HepG2 (cell line): ENCODE results near the gene GNG13.

Source experiments
- HNF4G ChIP-seq, 2 experiments: sonication (generic) in 1 of 2; formaldehyde crosslinking in 1 of 2; IDR thresholded peaks; 2 replicates each; pipeline versions ENCODE4 v1.4.0 to v1.6.1; 2011 to 2020; ENCODE audit warnings: borderline replicate concordance in 2 of 2, low read depth in 2 of 2, mild to moderate bottlenecking in 2 of 2, low read length in 1 of 2, missing genetic modification reagents in 1 of 2, moderate library complexity in 1 of 2
- POLR2A ChIP-seq, 2 experiments: IDR thresholded peaks; 2 replicates each; pipeline ENCODE4 v1.6.1; 2011; ENCODE audit warnings: low read depth in 2 of 2, low read length in 2 of 2, mild to moderate bottlenecking in 1 of 2, moderate library complexity in 1 of 2; ENCODE audit not compliant: insufficient read depth in 1 of 2
- SPEN ChIP-seq: sonication (generic); formaldehyde crosslinking; IDR thresholded peaks from 2 replicates; pipeline ENCODE4 v1.5.1; 2020; ENCODE audit warnings: low read depth, mild to moderate bottlenecking, missing genetic modification reagents
- ZNF577 ChIP-seq: sonication (generic); formaldehyde crosslinking; IDR thresholded peaks from 2 replicates; pipeline ENCODE4 v1.4.0; 2020; ENCODE audit warnings: mild to moderate bottlenecking, low read depth, missing genetic modification reagents, borderline replicate concordance

DNA sequence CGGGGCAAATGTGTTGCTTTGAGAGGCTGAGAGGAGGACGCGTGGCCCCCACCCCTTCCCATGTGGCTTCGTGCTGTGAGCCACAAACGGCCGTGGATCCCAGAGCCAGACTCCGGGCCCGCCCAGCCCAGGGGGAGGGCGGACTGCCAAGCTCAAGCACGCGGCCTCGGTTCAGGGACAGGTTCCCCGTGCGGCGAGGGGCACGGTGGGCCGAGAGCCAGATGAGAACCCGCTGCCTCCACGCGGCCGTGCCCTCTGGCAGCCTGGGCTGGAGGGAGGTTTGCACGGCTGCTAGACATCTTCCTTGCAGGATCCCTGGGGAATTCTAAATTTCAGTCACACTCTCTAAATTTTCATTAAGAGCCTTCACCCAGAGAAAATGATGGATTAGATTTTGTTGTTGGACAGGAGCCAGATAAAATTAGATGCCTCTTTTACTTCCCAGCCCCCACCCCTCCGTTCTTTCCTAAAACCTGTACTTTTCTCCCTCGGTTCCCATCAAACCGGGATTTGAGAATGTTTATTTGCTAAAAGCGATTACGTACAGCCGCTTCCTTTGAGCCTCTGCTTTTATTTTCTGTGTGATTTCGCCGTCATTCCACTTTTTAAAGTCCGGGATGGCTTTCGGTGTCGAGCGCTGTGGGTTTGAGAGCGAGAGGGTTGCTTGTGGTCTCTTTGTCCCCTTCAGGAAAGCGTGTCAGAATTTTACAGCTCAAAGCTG, 25.0 kb upstream of the GNG13 start:
- no peak for TF ChIP-seq ZNF577 (CRISPR knock-in tag)
- TF ChIP-seq SPEN (CRISPR knock-in tag): no peak
- TF ChIP-seq HNF4G (IDR thresholded peaks at IDR 0.05; ENCODE audit: borderline replicate concordance, low read depth, low read length): no peak
- no peak for TF ChIP-seq HNF4G (CRISPR knock-in tag; IDR thresholded peaks at IDR 0.05; ENCODE audit: borderline replicate concordance, low read depth)
- TF ChIP-seq POLR2A (IDR thresholded peaks at IDR 0.05; ENCODE audit: insufficient read depth in 1 of 2, low read depth in 2 of 2, low read length in 2 of 2): no peak
